HL-60 (cell line): Measurements from ENCODE around the gene FBXO8.

Experiments used
- DNase-seq, 2 experiments: peaks; one replicate each; pipeline ENCODE4 v3.0.0-alpha.2; 2010 to 2020; ENCODE audit warnings: low read depth in 1 of 2, low spot score in 1 of 2
- H3K27ac ChIP-seq: fragments of 250-450 bp; sonication (Bioruptor Pico); replicated peaks from 2 replicates; pipeline ENCODE4 v1.5.1; 2020; ENCODE audit warnings: mild to moderate bottlenecking, moderate library complexity
- H3K27me3 ChIP-seq: fragments of 250-450 bp; sonication (Bioruptor Pico); 2 replicates; pipeline ENCODE4 v1.5.1; 2021; ENCODE audit warnings: mild to moderate bottlenecking, moderate library complexity; ENCODE audit not compliant: insufficient read depth, poor library complexity, severe bottlenecking
- H3K4me3 ChIP-seq: replicated peaks from 2 replicates; pipeline ENCODE4 v1.5.1; 2011; ENCODE audit warnings: mild to moderate bottlenecking, control low read depth, low read length; ENCODE audit not compliant: insufficient read depth
- CTCF ChIP-seq: IDR thresholded peaks from one replicate; pipeline ENCODE4 v1.5.1; 2011; ENCODE audit warnings: low read length, control low read depth, inconsistent platforms; ENCODE audit not compliant: insufficient read depth
- GABPA ChIP-seq: IDR thresholded peaks from 2 replicates; pipeline ENCODE4 v1.6.1; 2012; ENCODE audit warnings: low read depth
- POLR2AphosphoS5 ChIP-seq: IDR thresholded peaks from 2 replicates; pipeline ENCODE4 v1.6.1; 2012; ENCODE audit warnings: low read depth
- REST ChIP-seq: IDR thresholded peaks from 2 replicates; pipeline ENCODE4 v1.6.1; 2012; ENCODE audit warnings: low read depth; ENCODE audit not compliant: insufficient replicate concordance
- SPI1 ChIP-seq: IDR thresholded peaks from 2 replicates; pipeline ENCODE4 v1.6.1; 2012; ENCODE audit warnings: low read depth, mild to moderate bottlenecking, borderline replicate concordance

FBXO8 gene

GRCh38 chr4:174190832-174191500, 92.5 kb downstream of the FBXO8 start:
- DNase-seq, result no peak
- peaks cover 5% of the 10 kb centered on the region for H3K27me3 ChIP-seq
- TF ChIP-seq GABPA, result no peak
- no peak for TF ChIP-seq SPI1
- no peak for TF ChIP-seq POLR2AphosphoS5
- no peak for TF ChIP-seq REST
- TF ChIP-seq CTCF, result no peak
- H3K27ac ChIP-seq, result no peak overlapping the region
- H3K4me3 ChIP-seq, result no peak overlapping the region

GRCh38 chr4:174189392-174190015, 94.0 kb downstream of the FBXO8 start:
- no peak for DNase-seq
- TF ChIP-seq CTCF (no peak), SPI1 (no peak), GABPA (no peak), POLR2AphosphoS5 (no peak), REST (no peak)

More at GRCh38 chr4:174189392-174190015, 94.0 kb downstream of the FBXO8 start:
- Histone ChIP-seq H3K4me3 (no peak overlapping the region), H3K27ac (no peak overlapping the region), H3K27me3 (peaks cover 5% of the 10 kb centered on the region)
